ENCODE results near the gene MAPK4.

- TF ChIP-seq GATA3 (IDR thresholded peaks at IDR 0.05; ENCODE audit: low read depth, low read length) (no peak), GATA2 (IDR thresholded peaks at IDR 0.05; ENCODE audit: low read depth, low read length) (no peak)
Observed at GRCh38 chr18:50734886-50735285, 175.0 kb downstream of the MAPK4 start.

All from SH-SY5Y (cell line).